ENCODE measurements around the gene ARHGAP9. TPM values are rescaled to one million over a fixed set of nuclear protein-coding genes. Genes with fewer than 3 reads are reported as not detected.
"Not testable (repeated sequence)": the region's sequence is repeated elsewhere in the genome, so short reads cannot be mapped to it uniquely, and the experiment has no call there.

The ARHGAP9 gene
- total and polyA plus RNA-seq, 2 donors (not counting 1 experiment from before 2014, with no cell fraction given): under 0.01 to 0.08 TPM

- Histone ChIP-seq H3K4me3 (replicated peaks in 1 of 4; ENCODE audit: control extremely low read depth in 1 of 4, insufficient read depth in 1 of 4, low read depth in 3 of 4, low read length in 4 of 4) (no peak overlapping the region), H3K79me2 (ENCODE audit: control insufficient read depth, insufficient read depth, low read length) (peaks cover 32% of the 10 kb centered on the region), H3K9me3 (ENCODE audit: control insufficient read depth, insufficient read depth, low read depth, low read length) (no peaks in the 10 kb centered on the region), H3K36me3 (ENCODE audit: control insufficient read depth, insufficient read depth, low read length) (peaks cover 30% of the 10 kb centered on the region), H3K9ac (ENCODE audit: insufficient read depth, low read length) (no peak overlapping the region), H3K27me3 (ENCODE audit: control insufficient read depth, insufficient read depth, low read length) (no peaks in the 10 kb centered on the region), H2AFZ (ENCODE audit: low read length) (no peak overlapping the region), H3K27ac (ENCODE audit: insufficient read depth, low read length) (no peak overlapping the region), H3K4me1 (ENCODE audit: control insufficient read depth, extremely low read depth, insufficient read depth, low read length) (peaks cover 14% of the 10 kb centered on the region), H3K4me2 (ENCODE audit: extremely low read depth, insufficient read depth, low read length) (no peak overlapping the region), H4K20me1 (ENCODE audit: control insufficient read depth, extremely low read depth, insufficient read depth, low read length) (peaks cover 3% of the 10 kb centered on the region)
- no peak for DNase-seq (ENCODE audit: low read depth in 2 of 2)
- TF ChIP-seq EZH2 (IDR thresholded peaks at IDR 0.05; ENCODE audit: low read length, missing control alignments) (no peak), CTCF (conservative IDR thresholded peaks at IDR 0.05 in 1 of 2, IDR thresholded peaks at IDR 0.05 in 1 of 2; ENCODE audit: low read depth in 1 of 2, low read length in 2 of 2) (no peak)
Observed at GRCh38 chr12:57514720-57515407, 35.2 kb upstream of the ARHGAP9 start.

DNA sequence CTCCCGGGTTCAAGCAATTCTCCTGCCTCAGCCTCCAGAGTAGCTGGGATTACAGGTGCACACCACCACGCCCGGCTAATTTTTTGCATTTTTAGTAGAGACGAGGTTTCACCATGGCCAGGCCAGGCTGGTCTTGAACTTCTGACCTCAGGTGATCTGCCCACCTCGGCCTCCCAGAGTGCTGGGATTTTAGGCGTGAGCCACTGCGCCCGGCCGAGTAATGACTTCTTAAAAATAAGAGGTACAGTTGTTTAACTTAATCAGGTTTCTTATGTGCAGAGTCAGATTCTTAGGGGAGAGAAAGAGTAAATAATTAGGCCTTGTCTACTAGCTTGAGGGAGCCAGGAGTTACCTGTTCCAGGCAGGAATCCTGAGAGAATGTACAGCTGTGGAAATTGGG is 34.6 kb upstream of the ARHGAP9 start:
- H3K4me2 ChIP-seq (ENCODE audit: extremely low read depth, insufficient read depth, low read length); DNase-seq (ENCODE audit: low read depth in 2 of 2); H3K27me3 ChIP-seq (ENCODE audit: control insufficient read depth, insufficient read depth, low read length); H3K27ac ChIP-seq (ENCODE audit: insufficient read depth, low read length); H3K9ac ChIP-seq (ENCODE audit: insufficient read depth, low read length); H4K20me1 ChIP-seq (ENCODE audit: control insufficient read depth, extremely low read depth, insufficient read depth, low read length); H3K9me3 ChIP-seq (ENCODE audit: control insufficient read depth, insufficient read depth, low read depth, low read length); H2AFZ ChIP-seq (ENCODE audit: low read length); H3K4me3 ChIP-seq (replicated peaks in 1 of 4; ENCODE audit: control extremely low read depth in 1 of 4, insufficient read depth in 1 of 4, low read depth in 3 of 4, low read length in 4 of 4): not testable (repeated sequence)
- peaks cover 14% of the 10 kb centered on the region for H3K4me1 ChIP-seq (ENCODE audit: control insufficient read depth, extremely low read depth, insufficient read depth, low read length)
- H3K36me3 ChIP-seq (ENCODE audit: control insufficient read depth, insufficient read depth, low read length): peaks cover 30% of the 10 kb centered on the region
- peaks cover 26% of the 10 kb centered on the region for H3K79me2 ChIP-seq (ENCODE audit: control insufficient read depth, insufficient read depth, low read length)

- H3K4me3 ChIP-seq (replicated peaks in 1 of 4; ENCODE audit: control extremely low read depth in 1 of 4, insufficient read depth in 1 of 4, low read depth in 3 of 4, low read length in 4 of 4); H3K9me3 ChIP-seq (ENCODE audit: control insufficient read depth, insufficient read depth, low read depth, low read length); H3K27ac ChIP-seq (ENCODE audit: insufficient read depth, low read length); H3K9ac ChIP-seq (ENCODE audit: insufficient read depth, low read length); H3K4me2 ChIP-seq (ENCODE audit: extremely low read depth, insufficient read depth, low read length); H2AFZ ChIP-seq (ENCODE audit: low read length); H3K27me3 ChIP-seq (ENCODE audit: control insufficient read depth, insufficient read depth, low read length); DNase-seq (ENCODE audit: low read depth in 2 of 2); H4K20me1 ChIP-seq (ENCODE audit: control insufficient read depth, extremely low read depth, insufficient read depth, low read length): not testable (repeated sequence)
- Histone ChIP-seq H3K79me2 (ENCODE audit: control insufficient read depth, insufficient read depth, low read length) (peaks cover 20% of the 10 kb centered on the region), H3K36me3 (ENCODE audit: control insufficient read depth, insufficient read depth, low read length) (peaks cover 30% of the 10 kb centered on the region), H3K4me1 (ENCODE audit: control insufficient read depth, extremely low read depth, insufficient read depth, low read length) (peaks cover 14% of the 10 kb centered on the region)
Observed at GRCh38 chr12:57513677-57514076, 34.0 kb upstream of the ARHGAP9 start.

DNA sequence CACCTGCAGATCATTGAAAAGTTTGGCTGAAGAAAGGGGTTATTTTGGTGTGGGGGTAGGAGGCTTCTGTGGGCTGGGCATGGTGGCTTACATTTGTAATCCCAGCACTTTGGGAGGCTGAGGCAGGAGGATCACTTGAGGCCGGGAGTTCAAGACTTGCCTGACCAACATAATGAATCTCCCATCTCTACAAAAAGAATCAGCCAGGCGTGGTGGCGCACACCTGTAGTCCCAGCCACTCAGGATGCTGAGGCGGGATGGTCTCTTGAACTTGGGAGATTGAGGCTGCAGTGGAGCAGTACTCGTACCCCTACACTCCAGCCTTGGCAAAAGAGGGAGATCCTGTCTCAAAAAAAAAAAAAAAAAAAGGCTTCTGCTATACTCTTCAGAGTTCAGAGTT is 33.6 kb upstream of the ARHGAP9 start:
- H3K79me2 ChIP-seq (ENCODE audit: control insufficient read depth, insufficient read depth, low read length): peaks cover 16% of the 10 kb centered on the region
- DNase-seq (ENCODE audit: low read depth in 2 of 2): no peak
- peaks cover 11% of the 10 kb centered on the region for H3K4me1 ChIP-seq (ENCODE audit: control insufficient read depth, extremely low read depth, insufficient read depth, low read length)
- no peaks in the 10 kb centered on the region for H3K27me3 ChIP-seq (ENCODE audit: control insufficient read depth, insufficient read depth, low read length)
- H2AFZ ChIP-seq (ENCODE audit: low read length): no peak overlapping the region
- no peak overlapping the region for H3K4me3 ChIP-seq (replicated peaks in 1 of 4; ENCODE audit: control extremely low read depth in 1 of 4, insufficient read depth in 1 of 4, low read depth in 3 of 4, low read length in 4 of 4)
- peaks cover under 1% of the 10 kb centered on the region for H4K20me1 ChIP-seq (ENCODE audit: control insufficient read depth, extremely low read depth, insufficient read depth, low read length)
- H3K36me3 ChIP-seq (ENCODE audit: control insufficient read depth, insufficient read depth, low read length): peaks cover 30% of the 10 kb centered on the region
- H3K9me3 ChIP-seq (ENCODE audit: control insufficient read depth, insufficient read depth, low read depth, low read length): no peaks in the 10 kb centered on the region
- TF ChIP-seq CTCF (conservative IDR thresholded peaks at IDR 0.05 in 1 of 2, IDR thresholded peaks at IDR 0.05 in 1 of 2; ENCODE audit: low read depth in 1 of 2, low read length in 2 of 2) (no peak), EZH2 (IDR thresholded peaks at IDR 0.05; ENCODE audit: low read length, missing control alignments) (no peak)
- no peak overlapping the region for H3K4me2 ChIP-seq (ENCODE audit: extremely low read depth, insufficient read depth, low read length)
- H3K9ac ChIP-seq (ENCODE audit: insufficient read depth, low read length): no peak overlapping the region
- H3K27ac ChIP-seq (ENCODE audit: insufficient read depth, low read length): no peak overlapping the region
